Lower leg skin (tissue), 3 donors: ENCODE results near the gene USP34.

Source experiments
- CTCF ChIP-seq, 3 donors: fragments of 450-650 bp; IDR thresholded peaks; one replicate each; pipeline ENCODE4 v1.5.1; 2016; ENCODE audit warnings: antibody characterized with exemption in 3 of 3, mild to moderate bottlenecking in 3 of 3, moderate library complexity in 2 of 3
- POLR2A ChIP-seq, 2 donors: fragments of 450-650 bp; IDR thresholded peaks; one replicate each; pipeline ENCODE4 v1.6.1; 2016 to 2017; ENCODE audit warnings: antibody characterized with exemption in 2 of 2, mild to moderate bottlenecking in 1 of 2, moderate library complexity in 1 of 2

- TF ChIP-seq POLR2A (IDR thresholded peaks at IDR 0.05) (no peak), CTCF (IDR thresholded peaks at IDR 0.05) (no peak)
Observed at GRCh38 chr2:61357681-61358080, 113.2 kb downstream of the USP34 start.
